Endothelial cell of umbilical vein (primary cell): ENCODE data around the gene SMR3B. TPM values are rescaled to one million over a fixed set of nuclear protein-coding genes. Genes with fewer than 3 reads are reported as not detected.

Experiments used
- BruUV-seq: library from RNA; stranded (reverse); fragments of 400-500 nt; replicated peaks from 2 replicates; lab custom pipeline; 2021; lab: Mats Ljungman, UMichigan
- CTCF ChIA-PET: fragments of 300-600, 350-600 bp; sonication (Branson Sonifier 250); formaldehyde crosslinking; loops from one replicate; lab custom pipeline; 2021; ENCODE audit warnings: antibody characterized with exemption, inconsistent platforms; lab: Charles Lee
- POLR2A ChIA-PET: fragments of 300-600, 350-600 bp; sonication (Branson Sonifier 250); formaldehyde crosslinking; loops from one replicate; lab custom pipeline; 2021; ENCODE audit warnings: antibody characterized with exemption, inconsistent platforms; lab: Charles Lee
- DNase-seq: peaks from one replicate; pipeline ENCODE4 v3.0.0-alpha.2; 2011; ENCODE audit warnings: low read depth, low spot score
- FAIRE-seq: peaks from 2 replicates; lab custom pipeline; 2011; peaks lifted over from hg19 to GRCh38; lab: Jason Lieb, UNC
- H2AFZ ChIP-seq: 2 replicates; pipeline ENCODE4 v1.6.0; 2012; ENCODE audit warnings: low read depth, low read length, control low read depth, inconsistent platforms
- H3K27ac ChIP-seq: 2 replicates; pipeline ENCODE4 v1.5.1; 2011; ENCODE audit warnings: low read depth, mild to moderate bottlenecking, control low read depth, low read length, moderate library complexity; ENCODE audit not compliant: insufficient read depth
- H3K27me3 ChIP-seq, 2 experiments: 2 replicates each; pipeline versions ENCODE4 v1.6.0 to v1.6.1; 2011; ENCODE audit warnings: low read length in 2 of 2, mixed read lengths in 1 of 2; ENCODE audit not compliant: control insufficient read depth in 2 of 2, insufficient read depth in 2 of 2
- H3K36me3 ChIP-seq, 2 experiments: 2 replicates in 1 of 2; 3 replicates in 1 of 2; pipeline ENCODE4 v1.5.1; 2011; ENCODE audit warnings: low read length in 2 of 2, mild to moderate bottlenecking in 1 of 2, moderate library complexity in 1 of 2; ENCODE audit not compliant: control insufficient read depth in 2 of 2, insufficient read depth in 2 of 2; ENCODE audit errors: extremely low read depth in 1 of 2
- H3K4me1 ChIP-seq: 3 replicates; pipeline ENCODE4 v1.5.1; 2011; ENCODE audit warnings: mild to moderate bottlenecking, low read length; ENCODE audit not compliant: control insufficient read depth, insufficient read depth; ENCODE audit errors: extremely low read depth
- H3K4me2 ChIP-seq: 2 replicates; pipeline ENCODE4 v1.6.1; 2011; ENCODE audit warnings: low read length, control low read depth, mixed read lengths; ENCODE audit not compliant: insufficient read depth
- H3K4me3 ChIP-seq, 3 experiments: fragments of 200-600 bp in 1 of 3; sonication (generic), shearing (Covaris generic) in 1 of 3; replicated peaks in 1 of 3; 2 replicates each; pipeline ENCODE4 v1.5.1; 2011 to 2016; ENCODE audit warnings: control low read depth in 3 of 3, low read length in 3 of 3, mild to moderate bottlenecking in 2 of 3, inconsistent platforms in 1 of 3, low read depth in 1 of 3, moderate library complexity in 1 of 3; ENCODE audit not compliant: insufficient read depth in 1 of 3
- H3K79me2 ChIP-seq: 2 replicates; pipeline ENCODE4 v1.6.0; 2012; ENCODE audit warnings: low read length, inconsistent platforms; ENCODE audit not compliant: control insufficient read depth, insufficient read depth
- H3K9ac ChIP-seq: replicated peaks from 2 replicates; pipeline ENCODE3; 2011; ENCODE audit warnings: low read length, control low read depth; ENCODE audit not compliant: insufficient read depth; ENCODE audit errors: extremely low read depth
- H3K9me1 ChIP-seq: replicated peaks from 3 replicates; pipeline ENCODE4 v1.6.0; 2011; ENCODE audit warnings: mild to moderate bottlenecking, low read length; ENCODE audit not compliant: control insufficient read depth, insufficient read depth; ENCODE audit errors: extremely low read depth
- H3K9me3 ChIP-seq: replicated peaks from 2 replicates; pipeline ENCODE4 v1.5.1; 2012; ENCODE audit warnings: low read length, inconsistent platforms; ENCODE audit not compliant: control insufficient read depth, insufficient read depth
- H4K20me1 ChIP-seq: replicated peaks from 2 replicates; pipeline ENCODE3; 2011; ENCODE audit warnings: mild to moderate bottlenecking, low read length; ENCODE audit not compliant: control insufficient read depth, insufficient read depth; ENCODE audit errors: extremely low read depth
- EZH2 ChIP-seq: IDR thresholded peaks from 2 replicates; pipeline ENCODE4 v1.6.1; 2012; ENCODE audit warnings: borderline replicate concordance, low read depth, mild to moderate bottlenecking, moderate library complexity, low read length, inconsistent platforms; ENCODE audit not compliant: severe bottlenecking
- FOS ChIP-seq: IDR thresholded peaks from 2 replicates; pipeline ENCODE4 v1.6.1; 2011; ENCODE audit warnings: mild to moderate bottlenecking, low read length, moderate library complexity, borderline replicate concordance; ENCODE audit not compliant: insufficient read depth
- GATA2 ChIP-seq: IDR thresholded peaks from 2 replicates; pipeline ENCODE4 v1.7.0; 2011; ENCODE audit warnings: low read depth, mild to moderate bottlenecking, moderate library complexity, mixed read lengths, low read length; ENCODE audit not compliant: insufficient read length, insufficient read depth
- JUN ChIP-seq: IDR thresholded peaks from 2 replicates; pipeline ENCODE4 v1.6.1; 2011; ENCODE audit warnings: borderline replicate concordance, low read depth; ENCODE audit not compliant: insufficient read length, insufficient read depth
- MYC ChIP-seq: IDR thresholded peaks from one replicate; pipeline ENCODE4 v1.6.1; 2011; ENCODE audit warnings: mild to moderate bottlenecking, low read depth, low read length
- POLR2A ChIP-seq: IDR thresholded peaks from 2 replicates; pipeline ENCODE4 v1.6.1; 2012; ENCODE audit warnings: low read depth, mild to moderate bottlenecking, control low read depth, low read length
- dilution Hi-C: fragments of 300-500 bp; cut with MboI; formaldehyde crosslinking; loops from one replicate; pipeline ENCODE4 v1.15.0; 2019; ENCODE audit warnings: low sequenced_read_pairs; ENCODE audit not compliant: extremely low pct_ligation_motif_present
- intact Hi-C: fragments of 100-400 bp; cut with micrococcal nuclease; formaldehyde crosslinking; loops from one replicate; pipeline ENCODE4 v1.10.0; 2022
- polyA plus RNA-seq, 4 experiments: library from polyadenylated mRNA; depleted of rRNA in 3 of 4; stranded (reverse) in 3 of 4; unstranded in 1 of 4; fragments of >200 nt; gene quantifications; 2 replicates each; pipeline versions ENCODE4 v1.2.1 to v1.2.3, GENCODE V29; 2011 to 2012; ENCODE audit warnings: missing spikeins in 1 of 4
- total RNA-seq: library from RNA; stranded (reverse); gene quantifications from 2 replicates; pipeline ENCODE4 v1.2.3, GENCODE V29; 2021
- TF ChIP-seq, protein P1 (sequence below): IDR thresholded peaks from 2 replicates; pipeline ENCODE4 v1.6.1; 2011; ENCODE audit not compliant: insufficient read depth, insufficient read length
- TF ChIP-seq, protein P2 (sequence below), 2 donors: IDR thresholded peaks; 1 replicate in 1 of 2; 2 replicates in 1 of 2; pipeline ENCODE4 v1.5.1; 2011; ENCODE audit warnings: low read length in 2 of 2, mild to moderate bottlenecking in 2 of 2, moderate library complexity in 2 of 2, control low read depth in 1 of 2, inconsistent platforms in 1 of 2, low read depth in 1 of 2; ENCODE audit not compliant: insufficient read depth in 1 of 2; ENCODE audit errors: extremely low read depth in 1 of 2

The SMR3B gene
- total and polyA plus RNA-seq, 2 donors (not counting 3 experiments of a cell fraction or from before 2014, with no cell fraction given), result not detected

DNA sequence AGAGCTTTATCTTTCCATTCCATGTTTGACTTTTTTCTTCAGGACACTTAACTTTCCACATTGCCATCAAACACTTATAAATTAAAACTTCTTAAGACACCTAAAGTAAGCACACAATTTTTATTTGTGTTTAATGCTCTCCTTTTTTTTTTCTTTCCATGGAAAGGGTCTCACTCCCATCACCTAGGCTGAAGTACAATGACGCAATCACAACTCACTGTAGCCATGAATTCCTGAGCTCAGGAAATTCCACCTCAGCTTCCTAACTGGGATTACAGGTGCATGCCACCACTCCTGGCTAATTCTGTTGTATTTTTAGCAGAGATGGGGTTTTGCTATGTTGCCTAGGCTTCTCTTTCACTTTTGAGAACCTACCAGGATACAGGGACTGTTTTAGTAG is 15.1 kb upstream of the SMR3B start:
- Histone ChIP-seq H2AFZ (no peak overlapping the region), H3K9me1 (no peaks in the 10 kb centered on the region), H3K27ac (no peak overlapping the region), H3K4me2 (no peak overlapping the region), H3K79me2 (no peaks in the 10 kb centered on the region), H3K27me3 (no peaks in the 10 kb centered on the region), H3K4me1 (no peaks in the 10 kb centered on the region), H4K20me1 (no peaks in the 10 kb centered on the region), H3K9me3 (no peaks in the 10 kb centered on the region), H3K9ac (no peak overlapping the region), H3K36me3 (no peaks in the 10 kb centered on the region), H3K4me3 (no peak overlapping the region)
- intact Hi-C loops, result no loop called here
- dilution Hi-C loops, result no loop called here
- no peak for DNase-seq
- no peak for FAIRE-seq
- ChIA-PET POLR2A (no interaction called here), CTCF (no interaction called here)
- TF ChIP-seq JUN (no peak), GATA2 (no peak), EZH2 (no peak), FOS (no peak), MYC (no peak), POLR2A (no peak)
- TF ChIP-seq, protein P1, sequence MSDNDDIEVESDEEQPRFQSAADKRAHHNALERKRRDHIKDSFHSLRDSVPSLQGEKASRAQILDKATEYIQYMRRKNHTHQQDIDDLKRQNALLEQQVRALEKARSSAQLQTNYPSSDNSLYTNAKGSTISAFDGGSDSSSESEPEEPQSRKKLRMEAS, result no peak
- TF ChIP-seq, protein P2, sequence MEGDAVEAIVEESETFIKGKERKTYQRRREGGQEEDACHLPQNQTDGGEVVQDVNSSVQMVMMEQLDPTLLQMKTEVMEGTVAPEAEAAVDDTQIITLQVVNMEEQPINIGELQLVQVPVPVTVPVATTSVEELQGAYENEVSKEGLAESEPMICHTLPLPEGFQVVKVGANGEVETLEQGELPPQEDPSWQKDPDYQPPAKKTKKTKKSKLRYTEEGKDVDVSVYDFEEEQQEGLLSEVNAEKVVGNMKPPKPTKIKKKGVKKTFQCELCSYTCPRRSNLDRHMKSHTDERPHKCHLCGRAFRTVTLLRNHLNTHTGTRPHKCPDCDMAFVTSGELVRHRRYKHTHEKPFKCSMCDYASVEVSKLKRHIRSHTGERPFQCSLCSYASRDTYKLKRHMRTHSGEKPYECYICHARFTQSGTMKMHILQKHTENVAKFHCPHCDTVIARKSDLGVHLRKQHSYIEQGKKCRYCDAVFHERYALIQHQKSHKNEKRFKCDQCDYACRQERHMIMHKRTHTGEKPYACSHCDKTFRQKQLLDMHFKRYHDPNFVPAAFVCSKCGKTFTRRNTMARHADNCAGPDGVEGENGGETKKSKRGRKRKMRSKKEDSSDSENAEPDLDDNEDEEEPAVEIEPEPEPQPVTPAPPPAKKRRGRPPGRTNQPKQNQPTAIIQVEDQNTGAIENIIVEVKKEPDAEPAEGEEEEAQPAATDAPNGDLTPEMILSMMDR (IDR thresholded peaks at IDR 0.05; ENCODE audit: extremely low read depth in 1 of 2, insufficient read depth in 1 of 2, low read depth in 1 of 2, low read length in 2 of 2), result no peak
- no TSS peak for BruUV-seq
